Measurements from ENCODE around the gene GULP1.
"Not testable (repeated sequence)": the region's sequence is repeated elsewhere in the genome, so short reads cannot be mapped to it uniquely, and the experiment has no call there.

Gene GULP1

DNA sequence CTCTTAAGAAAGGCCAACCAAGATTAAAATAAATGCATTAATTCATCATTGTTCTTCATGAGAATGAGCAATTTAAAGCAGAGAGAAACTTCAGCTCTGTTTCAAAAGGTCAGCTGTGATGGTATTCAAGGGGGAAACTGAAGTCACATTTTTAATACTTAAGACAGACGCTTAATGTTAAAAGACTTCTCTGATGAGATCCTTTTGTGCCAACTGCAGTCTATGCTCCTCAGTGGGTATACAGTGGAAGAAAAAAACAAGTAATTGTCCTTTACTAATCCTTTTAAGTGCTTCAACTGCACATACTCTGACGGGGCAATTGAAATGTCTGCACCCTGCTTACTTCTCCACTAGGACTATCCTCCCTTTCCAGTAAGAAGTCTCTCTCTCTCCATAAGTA lies 309.7 kb downstream of the GULP1 start:
- no peak overlapping the region for H3K4me3 ChIP-seq
- no peak overlapping the region for H3K27ac ChIP-seq
- DNase-seq (ENCODE audit: low spot score): no peak
- TF ChIP-seq, protein P1, sequence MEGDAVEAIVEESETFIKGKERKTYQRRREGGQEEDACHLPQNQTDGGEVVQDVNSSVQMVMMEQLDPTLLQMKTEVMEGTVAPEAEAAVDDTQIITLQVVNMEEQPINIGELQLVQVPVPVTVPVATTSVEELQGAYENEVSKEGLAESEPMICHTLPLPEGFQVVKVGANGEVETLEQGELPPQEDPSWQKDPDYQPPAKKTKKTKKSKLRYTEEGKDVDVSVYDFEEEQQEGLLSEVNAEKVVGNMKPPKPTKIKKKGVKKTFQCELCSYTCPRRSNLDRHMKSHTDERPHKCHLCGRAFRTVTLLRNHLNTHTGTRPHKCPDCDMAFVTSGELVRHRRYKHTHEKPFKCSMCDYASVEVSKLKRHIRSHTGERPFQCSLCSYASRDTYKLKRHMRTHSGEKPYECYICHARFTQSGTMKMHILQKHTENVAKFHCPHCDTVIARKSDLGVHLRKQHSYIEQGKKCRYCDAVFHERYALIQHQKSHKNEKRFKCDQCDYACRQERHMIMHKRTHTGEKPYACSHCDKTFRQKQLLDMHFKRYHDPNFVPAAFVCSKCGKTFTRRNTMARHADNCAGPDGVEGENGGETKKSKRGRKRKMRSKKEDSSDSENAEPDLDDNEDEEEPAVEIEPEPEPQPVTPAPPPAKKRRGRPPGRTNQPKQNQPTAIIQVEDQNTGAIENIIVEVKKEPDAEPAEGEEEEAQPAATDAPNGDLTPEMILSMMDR (IDR thresholded peaks at IDR 0.05): no peak

DNA sequence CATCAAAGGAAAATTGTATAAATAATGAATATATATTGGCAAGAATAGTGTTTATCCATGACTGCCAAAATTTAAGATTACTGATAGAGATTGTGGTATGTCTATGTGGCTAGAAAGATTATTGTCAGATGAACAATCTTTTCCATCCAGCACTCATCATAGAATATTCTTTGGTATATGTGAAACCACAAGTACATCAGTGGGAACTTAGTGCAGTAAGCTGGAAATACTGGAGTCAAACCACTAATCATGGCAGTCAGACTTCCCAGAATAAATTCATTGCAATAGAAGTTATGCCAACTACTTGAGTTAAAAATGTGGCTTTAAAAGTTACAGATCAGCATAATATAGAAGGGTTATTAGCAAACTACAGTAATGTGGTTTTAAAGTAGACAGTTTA lies 310.3 kb downstream of the GULP1 start:
- no peak for DNase-seq (ENCODE audit: low spot score)
- TF ChIP-seq, protein P1 (IDR thresholded peaks at IDR 0.05): no peak
- H3K27ac ChIP-seq: no peak overlapping the region
- no peak overlapping the region for H3K4me3 ChIP-seq

DNA sequence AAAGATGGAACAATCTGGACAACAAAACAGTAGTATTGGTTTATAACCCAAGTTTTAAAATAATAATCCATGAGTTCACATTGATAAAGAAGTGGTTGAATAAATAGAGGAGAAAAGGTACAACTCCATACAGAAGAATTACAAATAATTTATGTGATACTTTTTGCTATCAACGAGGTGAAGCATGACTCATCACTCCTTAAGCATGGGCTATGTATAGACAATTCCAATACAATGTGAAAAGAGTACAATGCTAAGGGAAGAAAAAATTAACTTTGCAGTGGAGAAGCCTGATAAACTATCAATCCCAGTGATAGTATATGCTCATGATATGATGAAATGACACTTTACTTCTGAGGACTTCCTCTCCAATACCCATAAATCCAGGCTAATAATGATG lies 312.9 kb downstream of the GULP1 start:
- TF ChIP-seq, protein P1 (IDR thresholded peaks at IDR 0.05): no peak
- Histone ChIP-seq H3K4me3 (no peak overlapping the region), H3K27ac (no peak overlapping the region)
- no peak for DNase-seq (ENCODE audit: low spot score)

DNA sequence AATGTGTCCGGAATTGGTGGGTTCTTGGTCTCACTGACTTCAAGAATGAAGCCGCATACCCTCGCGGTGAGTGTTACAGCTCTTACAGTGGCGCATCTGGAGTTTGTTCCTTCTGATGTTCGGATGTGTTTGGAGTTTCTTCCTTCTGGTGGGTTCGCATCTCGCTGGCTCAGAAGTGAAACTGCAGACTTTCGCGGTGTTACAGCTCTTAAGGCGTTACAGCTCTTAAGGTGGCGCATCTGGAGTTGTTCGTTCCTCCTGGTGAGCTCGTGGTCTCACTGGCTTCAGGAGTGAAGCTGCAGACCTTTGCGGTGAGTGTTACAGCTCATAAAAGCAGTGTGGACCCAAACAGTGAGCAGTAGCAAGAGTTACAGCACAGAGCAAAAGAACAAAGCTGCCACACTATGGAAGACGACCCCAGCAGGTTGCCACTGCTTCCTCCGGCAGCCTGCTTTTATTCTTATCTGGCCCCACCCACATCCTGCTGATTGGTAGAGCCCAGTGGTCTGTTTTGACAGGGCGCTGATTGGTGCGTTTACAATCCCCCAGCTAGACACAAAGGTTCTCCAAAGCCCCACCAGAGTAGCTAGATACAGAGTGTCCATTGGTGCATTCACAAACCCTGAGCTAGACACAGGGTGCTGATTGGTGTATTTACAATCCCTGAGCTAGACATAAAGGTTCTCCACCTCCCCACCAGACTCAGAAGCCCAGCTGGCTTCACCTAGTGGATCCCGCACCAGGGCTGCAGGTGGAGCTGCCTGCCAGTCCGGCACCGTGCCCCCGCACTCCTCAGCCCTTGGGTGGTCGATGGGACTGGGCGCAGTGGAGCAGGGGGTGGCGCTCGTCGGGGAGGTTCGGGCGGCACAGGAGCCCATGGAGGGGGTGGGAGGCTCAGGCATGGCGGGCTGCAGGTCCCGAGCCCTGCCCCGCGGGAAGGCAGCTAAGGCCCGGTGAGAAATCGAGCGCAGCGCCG lies 314.2 kb downstream of the GULP1 start:
- not testable (repeated sequence) for H3K4me3 ChIP-seq; H3K27ac ChIP-seq; DNase-seq (ENCODE audit: low spot score)

DNA sequence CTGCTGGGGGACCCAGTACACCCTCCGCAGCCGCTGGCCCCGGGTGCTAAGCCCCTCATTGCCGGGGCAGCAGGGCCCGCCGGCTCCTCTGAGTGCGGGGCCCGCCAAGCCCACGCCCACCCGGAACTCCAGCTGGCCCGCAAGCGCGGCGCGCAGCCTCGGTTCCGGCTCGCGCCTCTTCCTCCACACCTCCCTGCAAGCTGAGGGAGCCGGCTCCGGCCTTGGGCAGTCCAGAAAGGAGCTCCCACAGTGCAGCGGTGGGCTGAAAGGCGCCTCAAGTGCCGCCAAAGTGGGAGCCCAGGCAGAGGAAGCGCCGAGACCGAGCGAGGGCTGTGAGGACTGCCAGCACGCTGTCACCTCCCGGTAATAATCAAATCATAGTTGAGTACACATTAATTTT lies 314.9 kb downstream of the GULP1 start:
- DNase-seq (ENCODE audit: low spot score); H3K27ac ChIP-seq; H3K4me3 ChIP-seq: not testable (repeated sequence)

DNA sequence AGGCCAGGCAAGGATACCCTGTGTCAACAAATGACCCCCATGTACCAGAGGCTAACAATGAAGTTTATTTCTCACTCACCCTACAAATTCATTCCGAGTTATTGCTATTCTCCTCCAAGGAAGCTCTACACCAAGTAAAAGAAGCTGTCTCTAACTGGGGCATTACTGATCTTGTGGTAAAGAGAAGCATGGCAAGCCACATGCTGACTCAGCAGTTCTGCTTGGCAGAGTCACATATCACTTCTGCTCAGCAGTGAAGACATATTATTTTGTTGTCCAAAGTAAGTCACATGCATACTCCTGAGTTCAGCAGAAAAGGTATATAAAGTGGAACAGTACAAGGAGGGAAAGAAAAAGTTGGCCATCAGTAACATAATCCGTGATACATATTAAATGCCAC lies 315.8 kb downstream of the GULP1 start:
- H3K4me3 ChIP-seq: no peak overlapping the region
- no peak for DNase-seq (ENCODE audit: low spot score)
- TF ChIP-seq, protein P1 (IDR thresholded peaks at IDR 0.05): no peak
- H3K27ac ChIP-seq: no peak overlapping the region

DNA sequence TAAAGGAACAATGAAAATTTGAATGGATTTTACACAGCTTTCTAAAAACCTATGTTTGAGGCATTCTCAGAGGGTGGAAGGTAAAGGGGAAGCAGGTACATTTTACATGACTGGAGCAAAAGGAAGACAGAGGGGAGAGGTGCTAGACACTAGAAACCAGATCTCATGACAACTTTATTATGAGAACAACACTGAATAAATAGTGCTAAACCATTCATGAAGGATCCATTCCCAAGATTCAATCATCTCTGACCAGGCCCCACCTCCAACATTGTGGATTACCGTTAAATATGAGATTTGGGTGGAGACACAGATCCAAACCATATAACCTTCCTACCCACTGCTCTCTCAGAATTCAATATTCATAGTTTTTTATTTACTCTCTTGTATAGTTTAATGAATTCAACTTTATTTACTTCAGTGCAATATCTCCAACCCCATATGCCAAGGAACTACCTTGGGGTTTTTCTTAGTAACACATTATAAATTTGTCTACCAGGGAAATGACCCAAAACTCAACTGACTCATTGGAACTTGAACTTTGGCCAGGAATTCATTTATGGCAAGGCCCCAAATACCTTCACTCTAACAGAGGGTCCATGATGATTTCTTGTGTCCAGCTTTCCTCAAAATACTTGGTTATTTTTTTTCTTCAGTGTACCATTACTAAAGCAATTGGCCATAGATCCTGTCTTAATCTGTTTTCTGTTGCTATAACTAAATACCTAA lies 317.8 kb downstream of the GULP1 start:
- no peak overlapping the region for H3K27ac ChIP-seq

More for the DNA sequence above, 317.8 kb downstream of the GULP1 start:
- H3K4me3 ChIP-seq: no peak overlapping the region
- no peak for DNase-seq (ENCODE audit: low spot score)
- TF ChIP-seq, protein P1 (IDR thresholded peaks at IDR 0.05): no peak

All from coronary artery (tissue), 2 donors.